A549 treated with AZD9567 at 1 μM for 4 hours (cell line): ENCODE measurements around the gene FMO5. TPM values are rescaled to one million over a fixed set of nuclear protein-coding genes. Genes with fewer than 3 reads are reported as not detected.

Experiments used
- total RNA-seq: library from RNA; stranded (reverse); fragments of 200-300 nt; extraction: Qiagen RNA extraction; gene quantifications from 5 replicates; pipeline ENCODE4 v1.2.3, GENCODE V29; 2022; ENCODE audit not compliant: insufficient read depth

Gene FMO5, protein sequence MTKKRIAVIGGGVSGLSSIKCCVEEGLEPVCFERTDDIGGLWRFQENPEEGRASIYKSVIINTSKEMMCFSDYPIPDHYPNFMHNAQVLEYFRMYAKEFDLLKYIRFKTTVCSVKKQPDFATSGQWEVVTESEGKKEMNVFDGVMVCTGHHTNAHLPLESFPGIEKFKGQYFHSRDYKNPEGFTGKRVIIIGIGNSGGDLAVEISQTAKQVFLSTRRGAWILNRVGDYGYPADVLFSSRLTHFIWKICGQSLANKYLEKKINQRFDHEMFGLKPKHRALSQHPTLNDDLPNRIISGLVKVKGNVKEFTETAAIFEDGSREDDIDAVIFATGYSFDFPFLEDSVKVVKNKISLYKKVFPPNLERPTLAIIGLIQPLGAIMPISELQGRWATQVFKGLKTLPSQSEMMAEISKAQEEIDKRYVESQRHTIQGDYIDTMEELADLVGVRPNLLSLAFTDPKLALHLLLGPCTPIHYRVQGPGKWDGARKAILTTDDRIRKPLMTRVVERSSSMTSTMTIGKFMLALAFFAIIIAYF
- 0.13 to 0.49 TPM (median 0.39 TPM) in 4 of 5 replicates, not detected in the other for total RNA-seq

DNA sequence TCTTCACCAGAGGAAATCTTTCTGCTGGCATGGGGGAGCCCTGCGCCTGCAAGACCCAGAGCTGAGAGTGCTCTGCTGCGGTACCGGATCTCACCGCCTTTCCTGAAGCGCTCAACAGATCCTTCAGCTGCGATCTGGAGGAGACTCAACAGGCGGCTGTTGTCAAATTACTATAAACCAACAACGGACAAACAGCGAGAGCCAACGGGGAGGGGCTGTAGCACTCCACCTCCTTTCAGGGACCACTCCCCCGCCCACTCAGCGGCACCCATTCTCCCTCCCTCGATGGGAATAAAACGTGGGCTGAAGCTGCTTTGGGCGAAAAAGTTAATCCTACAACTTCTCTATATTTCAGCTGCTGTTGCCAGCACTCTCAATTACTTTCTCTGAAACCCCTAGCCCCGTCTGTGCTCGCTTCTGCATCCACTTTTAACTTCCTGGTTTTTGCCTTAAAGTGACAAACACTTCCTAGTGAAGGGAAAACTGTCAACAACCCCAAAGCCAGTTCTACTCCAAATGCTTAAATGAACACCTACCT is at the start of gene FMO5:
FMO5 (minus strand) TSS at position 147 of the 538 bp plus-strand sequence. CDS start 310 bp downstream, outside the sequence.

DNA sequence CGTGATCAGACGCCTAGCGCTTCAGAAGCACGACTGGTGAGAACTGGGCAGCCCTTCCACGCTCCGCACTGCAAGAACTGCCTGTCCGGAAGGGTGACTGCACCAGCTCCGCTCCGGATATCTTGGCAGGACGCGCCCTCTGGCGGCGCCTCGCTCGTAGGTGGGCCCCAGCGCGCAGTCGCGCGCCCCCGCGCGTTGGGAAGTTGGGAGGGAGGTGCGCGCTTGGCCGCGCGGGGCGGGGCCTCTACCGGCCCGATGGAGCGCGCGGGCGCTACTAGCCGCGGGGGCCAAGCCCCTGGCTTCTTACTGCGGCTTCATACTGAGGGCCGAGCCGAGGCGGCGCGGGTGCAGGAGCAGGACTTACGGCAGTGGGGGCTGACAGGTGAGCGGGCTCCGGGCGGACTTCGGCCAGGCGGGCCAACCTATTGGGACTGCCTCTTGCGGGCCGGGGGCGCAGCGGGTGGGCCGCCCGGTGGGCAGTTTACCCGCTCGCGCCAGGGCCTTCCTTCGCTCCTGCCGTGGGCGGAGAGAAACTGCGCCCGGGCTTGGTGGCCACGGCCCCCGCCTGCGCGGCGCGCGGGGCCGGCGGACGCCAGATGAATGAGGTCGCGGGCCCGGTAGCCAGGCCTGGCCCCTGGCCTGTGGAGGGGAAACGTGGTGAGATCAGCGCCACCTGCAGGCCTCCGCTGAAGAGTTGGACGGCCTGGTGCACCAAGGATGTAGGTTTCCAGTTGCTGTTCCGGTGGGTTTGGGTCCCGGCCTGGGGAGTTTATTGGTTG is 17.5 kb upstream of the FMO5 start, which contains the start of gene CHD1L:
CHD1L (plus strand) TSS at position 236 of the 779 bp plus-strand sequence; CDS start at position 256, 20 bp downstream.

DNA sequence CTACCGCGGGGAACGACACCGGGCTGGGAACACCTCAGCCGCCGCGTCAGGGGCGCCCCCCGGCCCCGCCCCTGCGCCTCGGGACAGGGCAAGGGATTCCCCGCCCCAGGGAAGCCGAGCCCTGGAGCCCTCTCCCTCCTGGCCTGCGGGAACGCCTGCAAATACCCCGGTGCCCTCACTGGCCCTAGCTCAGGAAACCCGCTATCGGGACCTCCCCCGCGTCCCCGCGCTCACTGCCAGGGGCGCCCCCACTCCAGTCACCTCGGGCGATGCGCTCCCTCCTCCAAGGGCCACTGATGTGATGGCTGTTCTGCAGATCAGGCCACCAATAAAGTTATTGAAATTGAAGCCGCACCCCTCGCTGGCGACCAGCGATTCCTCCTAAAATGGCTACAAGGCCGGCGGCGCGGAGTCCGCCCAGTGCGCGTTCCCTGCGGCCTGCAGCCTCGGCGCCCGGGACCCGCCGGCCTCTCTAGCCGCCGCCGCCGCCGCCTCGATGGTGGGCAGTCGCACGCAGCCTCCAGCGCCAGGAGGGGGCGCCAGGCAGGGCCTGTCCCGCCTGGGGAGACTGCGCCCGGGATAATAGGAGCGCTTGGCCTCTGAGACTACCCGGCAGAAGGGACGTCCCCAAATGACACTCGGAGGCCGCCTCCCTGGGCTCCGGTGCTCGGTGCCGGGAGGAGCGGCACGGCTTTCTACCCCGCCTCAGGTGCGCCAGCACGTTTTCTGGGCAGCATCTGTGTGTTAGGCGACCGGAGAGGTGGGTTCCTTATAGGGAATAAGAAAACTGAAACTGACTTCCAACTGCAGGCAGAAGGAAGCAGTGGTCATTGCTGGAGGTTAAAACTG is 52.7 kb downstream of the FMO5 start, which contains the start of gene PRKAB2:
PRKAB2 (minus strand) TSS at position 303 of the 849 bp plus-strand sequence. CDS start 326 bp downstream, outside the sequence.

Other genes starting within 250 kb of the FMO5 start
- gene PRKAB2, start 52.9 kb downstream of the FMO5 start, total RNA-seq = 9.4 to 12.2 TPM (median 10.9 TPM) in 5 replicates
- gene CHD1L, start 17.3 kb upstream of the FMO5 start, total RNA-seq = 29.9 to 36.0 TPM (median 31.2 TPM) in 5 replicates